GM18520 (cell line): ENCODE data around the gene TFCP2.

Experiments
- ATAC-seq: cut with Tn5 transposase; IDR thresholded peaks from one replicate; pipeline ENCODE4 v1.9.1; 2021; ENCODE audit not compliant: unreplicated experiment

Gene TFCP2

DNA sequence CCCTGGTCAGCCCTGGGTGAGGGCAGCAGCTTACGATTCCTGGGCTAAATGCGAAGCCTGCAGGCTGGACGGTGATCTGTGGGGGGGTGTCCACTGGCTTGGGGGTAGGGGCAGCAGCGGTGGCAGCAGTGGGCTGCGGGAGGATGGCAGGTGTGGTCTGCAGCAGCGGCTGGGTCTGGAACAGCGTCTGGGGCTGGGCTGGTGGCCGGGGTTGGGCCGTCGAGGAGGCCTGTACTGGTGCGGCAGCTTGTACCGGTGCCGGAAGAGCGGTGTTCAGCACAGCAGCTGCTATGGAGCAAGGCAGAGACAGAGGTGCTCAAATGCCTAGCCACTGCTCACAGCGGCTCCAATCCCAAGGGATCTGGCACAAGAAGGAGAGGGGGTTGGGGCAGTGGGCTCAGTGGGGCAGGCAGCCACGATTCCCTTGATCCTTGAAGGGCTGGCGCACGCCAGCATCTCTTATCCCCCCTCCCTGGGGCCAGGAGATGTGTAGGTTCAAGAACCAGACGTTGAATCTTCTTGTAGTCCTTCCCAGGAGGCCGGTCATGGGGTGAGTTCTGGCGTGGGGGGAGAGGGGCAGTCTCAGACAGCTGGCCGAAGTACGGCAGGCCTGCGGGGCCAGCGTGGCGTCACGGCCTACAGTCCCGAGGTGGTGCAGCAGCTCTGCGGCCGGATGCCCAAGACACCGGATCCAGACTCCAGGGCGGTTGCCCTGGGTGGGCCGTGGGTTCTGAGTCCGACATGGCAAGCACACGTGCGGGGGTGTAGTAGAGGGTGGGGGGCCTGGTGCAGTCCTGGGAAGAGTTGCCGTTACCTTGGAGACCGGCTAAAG, 25.0 kb upstream of the TFCP2 start:
- ATAC-seq: no peak

DNA sequence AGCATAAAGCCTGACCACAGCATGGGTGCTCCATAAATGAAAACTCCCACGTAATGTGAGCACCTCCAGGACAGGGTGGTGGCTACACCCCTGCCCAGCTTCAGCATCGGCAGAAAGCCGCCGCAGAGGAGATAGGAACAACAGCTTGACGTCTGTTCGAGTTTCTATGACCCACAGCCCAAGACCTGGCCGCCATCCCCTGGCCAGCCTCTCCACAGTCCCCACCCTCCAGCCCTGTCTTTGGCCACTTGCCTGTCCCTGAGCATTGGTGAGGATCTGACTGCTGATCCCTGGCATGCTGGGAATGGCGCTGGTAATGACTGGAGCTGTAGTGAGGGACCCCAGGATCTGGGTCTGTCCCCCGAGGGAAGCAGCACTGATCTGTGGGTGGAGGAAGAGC, 23.6 kb upstream of the TFCP2 start:
- ATAC-seq: no peak

DNA sequence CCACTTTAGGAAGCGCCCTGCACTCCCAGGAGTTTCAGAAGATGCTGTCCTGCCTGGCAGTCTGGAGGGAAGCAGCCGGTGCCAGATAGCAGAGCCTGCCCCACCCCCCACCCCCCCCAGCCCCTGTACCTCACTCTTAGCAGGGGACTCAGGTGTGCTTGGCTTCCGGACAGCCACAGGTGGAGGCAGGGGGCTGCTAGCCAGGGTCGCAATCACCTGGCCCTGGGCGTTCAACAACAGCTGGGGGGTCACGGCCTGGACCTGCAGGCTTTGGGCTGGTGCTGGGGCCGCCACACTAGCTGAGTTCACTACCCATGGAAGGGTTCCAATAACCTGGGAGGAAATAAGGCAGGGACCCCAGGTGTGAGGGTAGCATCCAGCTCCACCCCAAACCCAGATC, 22.9 kb upstream of the TFCP2 start:
- ATAC-seq: no peak

DNA sequence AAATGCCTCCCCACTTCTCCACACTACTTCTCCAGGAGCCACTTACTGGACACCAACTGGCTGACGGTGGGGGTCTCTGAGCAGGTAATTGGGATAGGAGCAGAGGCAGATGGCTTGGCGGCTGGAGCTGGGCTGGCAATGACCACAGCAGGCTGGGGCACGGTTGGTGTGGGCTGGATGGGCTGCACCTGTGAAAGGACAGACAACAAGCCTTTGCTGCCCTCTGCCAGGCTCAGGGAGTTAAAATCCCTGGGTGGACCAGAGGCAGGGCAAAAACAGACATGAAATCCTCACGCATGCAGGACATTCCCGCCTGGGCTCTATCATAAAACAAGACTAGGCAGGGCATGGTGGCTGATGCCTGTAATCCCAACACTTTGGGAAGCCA, 19.3 kb upstream of the TFCP2 start:
- ATAC-seq: no peak

DNA sequence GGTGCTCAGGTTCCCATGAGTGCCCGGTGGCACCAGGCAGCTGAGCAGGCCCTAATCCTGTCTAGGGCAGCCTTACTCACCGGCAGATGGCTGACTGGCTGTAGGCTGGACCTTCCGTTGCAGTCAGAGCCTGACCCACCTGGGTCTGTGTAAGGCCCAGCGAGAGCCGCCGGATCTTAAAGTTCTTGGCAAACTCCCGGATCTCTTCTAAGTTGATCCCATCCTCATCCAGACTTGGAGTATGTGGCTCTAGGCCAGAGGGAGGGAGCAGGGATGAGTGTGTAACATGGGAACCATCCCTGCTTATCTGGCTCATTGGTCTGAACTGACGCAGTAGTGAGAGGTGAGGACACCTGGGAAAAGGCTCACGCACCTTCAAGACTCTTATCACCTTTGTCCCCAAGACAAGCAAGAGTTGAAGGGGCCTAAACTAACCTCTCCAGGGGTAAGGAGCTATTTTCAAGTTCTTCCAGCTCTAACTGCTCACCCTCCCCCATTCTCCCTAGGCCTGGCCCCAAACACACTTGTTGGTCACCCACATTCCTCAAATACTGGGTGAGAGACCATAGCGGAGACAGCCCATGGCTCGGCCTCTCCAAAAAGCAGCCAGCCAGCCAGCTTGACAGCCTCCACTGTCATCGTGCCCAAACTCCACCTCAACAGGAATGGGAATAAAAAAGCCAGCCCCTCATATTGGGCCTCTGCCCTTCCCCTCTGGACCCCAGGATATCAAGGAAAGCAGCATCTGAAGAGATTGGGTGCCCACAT, 18.8 kb upstream of the TFCP2 start:
- ATAC-seq: no peak

DNA sequence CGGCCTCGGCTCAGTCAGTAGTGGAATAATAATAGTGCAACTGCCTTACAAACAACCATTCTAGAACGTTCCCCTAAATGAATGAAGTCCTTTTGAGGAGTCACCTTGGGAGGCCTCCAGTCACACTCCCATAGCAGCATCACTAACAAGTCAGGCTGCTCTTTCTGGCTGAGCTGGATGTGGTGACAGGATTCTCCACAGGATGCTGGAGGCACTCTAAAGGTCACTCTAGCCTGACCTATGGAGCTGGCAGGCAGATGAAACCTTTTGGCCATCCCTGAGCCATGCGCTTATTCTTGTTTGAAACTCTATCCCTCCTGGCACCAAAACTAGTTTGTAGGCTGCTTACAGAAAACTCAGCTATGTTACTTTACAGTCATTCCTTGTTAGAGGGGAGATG, 17.9 kb upstream of the TFCP2 start:
- ATAC-seq: no peak

DNA sequence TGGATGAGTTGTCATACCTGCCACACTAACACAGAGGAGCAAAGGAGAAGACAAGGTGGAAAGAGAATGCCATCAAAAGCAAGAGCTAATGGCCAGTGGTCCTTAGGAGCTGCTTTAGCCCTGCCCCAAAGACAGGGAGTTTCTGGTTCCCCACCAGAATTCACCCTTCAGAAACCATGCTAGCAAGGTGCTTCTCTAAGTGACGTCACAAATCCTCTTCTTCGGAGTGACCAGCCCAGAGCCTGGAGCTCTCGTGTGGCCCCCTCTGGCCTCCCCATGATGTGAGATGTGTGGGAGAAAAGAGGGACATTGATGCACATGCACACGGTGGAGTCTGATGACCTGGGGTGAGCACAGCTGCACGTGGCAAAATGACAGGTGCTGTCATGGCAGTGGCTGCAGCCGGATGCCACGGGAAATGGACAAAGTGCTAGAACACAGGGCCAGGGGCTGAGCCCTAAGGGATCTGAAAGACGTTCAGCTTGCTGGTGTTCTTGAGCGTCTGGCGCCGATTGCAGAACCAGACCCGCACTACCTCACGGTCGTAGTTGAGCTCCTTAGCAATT, 16.9 kb upstream of the TFCP2 start:
- no peak for ATAC-seq

DNA sequence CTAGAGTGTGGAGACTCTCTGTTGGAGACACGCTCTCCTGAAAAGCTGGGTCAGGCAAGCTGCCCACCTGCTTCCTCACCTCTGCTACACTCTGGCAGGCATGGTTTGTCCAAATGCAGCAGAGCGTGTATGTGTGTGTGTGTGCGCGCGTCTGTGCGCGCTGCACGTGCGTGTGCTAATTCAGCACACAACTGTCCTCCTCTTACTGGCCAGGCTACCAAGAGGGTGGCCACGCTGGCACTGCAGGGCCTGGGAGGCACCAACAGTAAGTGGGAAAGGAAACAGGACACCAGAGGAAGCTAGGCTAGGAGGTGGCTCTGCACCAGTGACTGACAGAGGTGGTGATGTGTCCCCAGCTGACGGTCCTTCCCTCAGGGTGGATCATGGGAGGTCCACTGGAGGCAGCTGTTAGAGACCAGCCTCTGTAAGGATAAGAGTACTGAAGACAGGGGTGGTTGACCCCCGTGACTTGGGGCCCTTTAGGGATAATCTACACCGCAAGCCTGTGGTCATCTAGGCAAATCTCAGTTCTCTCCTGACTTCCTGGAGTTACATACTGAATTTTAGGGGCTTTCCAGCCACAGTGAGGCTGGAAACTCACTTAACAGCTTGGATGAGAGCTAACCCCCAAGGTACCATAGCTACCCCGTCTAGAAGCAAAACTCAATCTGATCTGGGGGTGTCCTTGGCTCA, 15.6 kb upstream of the TFCP2 start:
- no peak for ATAC-seq

DNA sequence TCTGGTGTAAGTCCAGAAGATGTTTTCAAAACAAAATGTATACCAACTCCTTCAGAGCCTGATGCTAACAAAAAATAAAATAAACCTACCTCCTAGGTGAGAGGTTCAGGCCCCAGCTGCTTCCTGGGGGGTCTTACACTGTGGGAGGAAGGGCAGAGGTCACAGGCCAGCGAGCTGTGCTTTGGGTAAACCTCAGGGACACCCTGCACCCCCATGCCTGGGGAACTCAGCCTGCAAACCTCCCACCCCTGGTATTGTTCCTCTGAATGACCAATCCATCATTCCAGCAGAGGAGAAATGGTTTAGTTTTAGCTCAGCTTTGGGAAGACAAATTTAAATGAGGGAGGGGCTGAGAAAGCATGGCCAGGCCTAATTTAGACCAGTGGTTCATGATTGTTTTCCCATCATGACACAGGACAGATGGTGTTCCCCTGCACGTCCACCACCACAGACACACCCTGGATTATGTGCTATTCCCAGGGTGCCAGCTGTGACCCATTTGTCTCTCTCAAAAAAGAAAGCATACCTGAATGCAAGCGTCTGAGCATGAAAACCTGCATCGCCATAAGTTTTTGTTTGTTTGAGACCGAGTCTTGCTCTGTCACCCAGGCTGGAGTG, 14.5 kb upstream of the TFCP2 start:
- ATAC-seq: no peak

DNA sequence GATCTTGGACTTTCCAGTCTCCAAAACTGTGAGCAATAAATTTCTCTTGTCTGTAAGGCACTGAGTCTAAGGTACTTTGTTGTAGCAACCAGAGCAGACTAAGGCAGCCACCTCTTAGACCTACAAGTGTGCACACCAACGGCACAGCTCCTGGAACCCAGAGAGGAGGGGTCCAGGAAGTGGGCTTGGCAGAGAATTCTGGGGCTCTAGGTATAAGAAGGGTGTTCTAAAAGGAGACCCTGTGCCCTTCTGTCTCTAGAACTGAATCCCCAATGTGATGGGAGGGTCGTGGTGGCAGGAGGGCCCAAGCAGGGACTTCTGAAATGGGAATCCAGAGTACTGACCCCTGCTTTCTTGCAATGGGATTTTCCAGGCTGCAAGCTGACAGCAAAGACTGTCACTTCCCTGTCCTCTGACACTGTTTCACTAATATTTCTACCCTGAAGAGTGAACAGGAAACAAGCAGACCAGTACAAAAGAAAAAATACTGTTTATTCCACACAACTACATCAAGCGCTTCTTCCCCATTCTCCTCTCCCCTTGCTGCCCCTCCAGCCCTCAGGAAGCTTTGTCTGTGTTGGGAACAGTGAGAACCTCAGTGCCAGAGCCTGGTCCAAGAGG, 13.6 kb upstream of the TFCP2 start:
- ATAC-seq: no peak

DNA sequence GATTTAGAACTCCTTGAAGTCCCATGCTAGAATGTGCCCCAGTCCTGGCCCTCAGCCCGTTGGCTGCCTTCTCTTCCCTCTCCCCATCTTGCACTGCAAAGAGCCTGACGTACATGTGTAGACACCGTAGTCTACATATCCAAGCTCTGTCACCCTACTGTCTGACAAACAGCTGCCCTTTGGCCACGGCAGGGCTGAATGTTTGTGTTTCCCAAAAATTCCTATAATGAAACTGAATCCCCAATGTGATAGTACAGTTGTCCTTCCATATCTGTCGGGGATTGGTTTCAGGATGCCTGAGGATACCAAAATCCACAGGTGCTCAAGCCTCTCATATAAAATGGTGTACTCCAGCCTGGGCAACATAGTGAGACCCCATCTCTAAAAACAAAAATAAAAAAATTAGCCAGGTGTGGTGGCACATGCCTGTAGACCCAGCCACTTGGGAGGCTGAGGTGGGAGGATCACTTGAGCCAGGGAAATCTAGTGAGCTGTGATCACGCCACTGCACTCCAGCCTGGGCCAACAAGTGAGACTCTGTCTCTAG, 12.3 kb upstream of the TFCP2 start:
- ATAC-seq: no peak

DNA sequence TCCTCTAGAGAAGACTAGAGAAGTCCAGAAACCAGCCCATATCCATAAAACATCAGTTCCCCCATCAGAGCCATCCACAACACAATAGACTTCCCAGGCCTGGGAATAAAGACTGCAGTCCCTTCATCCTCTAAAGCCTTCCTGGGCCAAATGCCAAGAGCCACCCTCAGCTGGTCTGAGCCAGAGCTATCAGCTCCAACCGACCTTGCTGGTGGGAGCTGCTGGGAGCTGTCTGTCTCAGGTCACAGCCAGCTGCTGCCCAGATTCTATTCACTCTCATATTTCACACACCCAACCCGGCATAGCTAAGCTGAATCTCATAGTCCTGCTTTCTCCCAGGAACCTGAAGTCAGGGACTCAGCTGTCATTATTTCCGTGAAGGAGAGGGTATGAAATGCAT, 10.9 kb upstream of the TFCP2 start:
- ATAC-seq: no peak

DNA sequence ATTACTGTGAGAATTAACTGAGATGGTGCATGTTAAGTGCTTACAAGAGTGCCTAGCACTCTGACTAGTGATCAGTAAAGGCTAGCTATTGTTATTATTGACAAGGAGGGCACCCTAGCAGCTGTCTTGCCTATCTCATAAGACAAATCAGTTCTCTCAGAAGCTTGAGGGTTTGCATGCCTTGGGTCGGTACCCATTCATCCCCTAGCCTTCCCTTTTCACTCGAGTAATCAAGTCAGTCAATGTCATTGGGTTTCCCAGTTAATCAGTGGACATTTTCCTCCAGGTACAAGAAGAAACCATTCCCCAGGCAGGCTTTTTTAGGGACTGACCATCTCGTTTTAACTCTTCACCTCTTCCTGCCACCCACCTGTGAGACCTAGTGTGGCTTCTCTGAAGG, 10.4 kb upstream of the TFCP2 start:
- ATAC-seq: no peak

DNA sequence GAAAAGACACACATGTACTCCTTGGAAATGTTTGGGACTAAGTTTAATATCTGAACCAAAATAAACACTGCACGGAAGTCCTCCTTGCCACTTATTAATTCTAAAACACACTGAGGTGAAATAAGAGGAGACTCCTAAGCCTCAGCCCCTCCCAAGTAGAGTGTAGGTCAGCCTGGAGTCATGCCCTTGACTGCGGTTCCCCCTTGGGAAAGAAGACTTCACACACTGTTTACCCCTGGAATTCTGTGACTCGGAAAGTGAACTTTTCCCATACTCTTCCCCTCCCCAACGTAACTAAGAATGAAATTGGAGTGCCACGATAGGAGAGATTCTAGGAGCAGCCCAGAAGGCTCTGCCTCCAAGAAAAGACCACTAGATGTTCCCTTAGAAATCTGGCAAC, 8.6 kb upstream of the TFCP2 start:
- ATAC-seq: no peak

DNA sequence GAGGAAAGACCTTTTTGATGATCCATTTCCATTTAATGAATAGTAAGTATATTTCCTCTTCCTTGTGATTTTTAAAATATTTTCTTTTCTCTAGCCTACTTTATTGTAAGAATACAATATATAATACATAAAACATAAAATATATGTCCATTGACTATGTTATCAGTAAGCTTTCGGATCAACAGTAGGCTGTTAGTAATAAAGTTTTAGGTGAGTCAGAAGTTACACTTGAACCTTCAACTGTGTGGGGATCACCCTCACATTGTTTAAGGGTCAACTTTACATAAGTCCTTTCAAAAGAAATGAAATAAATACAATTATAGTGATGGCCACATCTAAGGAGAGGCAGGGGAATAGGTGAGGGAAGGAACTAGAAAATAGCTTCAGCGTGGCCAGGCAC, 5.0 kb upstream of the TFCP2 start:
- no peak for ATAC-seq

DNA sequence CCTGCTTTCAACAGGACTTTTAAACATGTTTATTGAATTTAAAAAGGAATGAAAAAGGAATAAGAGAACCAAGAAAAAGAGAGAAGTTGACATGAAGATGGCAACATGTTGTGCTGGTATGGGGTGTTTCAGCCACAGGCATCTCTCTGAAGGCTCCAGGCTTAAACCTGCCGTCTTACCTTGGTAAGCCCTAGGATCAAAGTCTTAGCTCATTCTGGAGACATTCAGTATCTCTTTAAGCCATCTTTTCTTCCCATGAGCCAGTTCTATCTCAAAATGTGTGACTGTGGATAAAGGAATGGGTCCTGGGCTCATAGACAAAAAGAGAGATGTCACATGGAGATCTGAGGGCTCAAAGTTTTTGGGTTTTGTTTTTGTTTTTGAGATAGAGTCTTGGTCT, 1.6 kb upstream of the TFCP2 start:
- no peak for ATAC-seq

DNA sequence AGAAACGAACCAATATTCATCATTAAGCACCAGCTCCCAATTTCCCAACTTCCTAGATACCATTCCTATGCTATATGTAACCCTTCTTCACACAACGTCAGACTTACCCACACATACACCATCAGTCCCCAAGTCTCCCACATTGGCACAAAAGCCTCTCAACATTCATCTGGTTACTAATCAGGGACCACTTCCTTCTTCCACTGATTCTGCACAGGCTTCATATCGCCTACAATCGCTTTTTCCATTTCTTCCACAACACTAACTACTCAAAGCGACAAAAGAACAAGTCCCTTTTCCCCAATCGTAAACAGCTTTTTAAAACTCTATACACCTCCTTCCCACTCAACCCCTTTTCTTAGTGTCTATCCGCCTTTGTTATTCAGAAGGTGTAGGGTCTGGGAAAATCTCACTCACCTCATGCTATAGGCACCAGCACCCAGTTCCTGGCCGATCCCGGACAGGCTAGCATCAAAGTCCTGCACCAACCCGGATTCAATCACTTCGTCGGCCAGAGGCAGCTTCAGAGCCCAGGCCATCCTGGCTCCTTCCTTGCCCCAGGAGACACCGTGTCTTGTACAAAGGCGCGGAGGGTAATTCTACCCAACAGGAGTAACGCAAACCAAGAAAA, 936 bp downstream of the TFCP2 start:
- no peak for ATAC-seq

DNA sequence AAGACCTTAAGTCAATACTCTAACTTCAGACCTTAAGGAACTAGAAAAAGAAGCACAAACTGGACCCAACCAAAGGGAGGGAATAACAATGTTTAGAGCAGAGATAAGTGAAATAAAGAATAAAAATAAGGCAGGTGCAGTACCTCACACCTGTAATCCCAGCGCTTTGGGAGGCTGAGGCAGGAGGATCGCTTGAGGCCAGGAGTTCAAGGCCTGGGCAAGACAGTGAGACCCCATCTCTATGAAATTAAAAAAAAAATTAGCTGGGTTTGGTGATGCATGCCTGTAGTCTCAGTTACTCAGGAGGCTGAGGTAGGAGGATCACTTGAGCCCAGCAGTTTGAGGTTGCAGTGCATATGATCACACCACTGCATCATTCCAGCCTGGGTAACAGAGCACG, 9.1 kb downstream of the TFCP2 start:
- ATAC-seq: no peak

DNA sequence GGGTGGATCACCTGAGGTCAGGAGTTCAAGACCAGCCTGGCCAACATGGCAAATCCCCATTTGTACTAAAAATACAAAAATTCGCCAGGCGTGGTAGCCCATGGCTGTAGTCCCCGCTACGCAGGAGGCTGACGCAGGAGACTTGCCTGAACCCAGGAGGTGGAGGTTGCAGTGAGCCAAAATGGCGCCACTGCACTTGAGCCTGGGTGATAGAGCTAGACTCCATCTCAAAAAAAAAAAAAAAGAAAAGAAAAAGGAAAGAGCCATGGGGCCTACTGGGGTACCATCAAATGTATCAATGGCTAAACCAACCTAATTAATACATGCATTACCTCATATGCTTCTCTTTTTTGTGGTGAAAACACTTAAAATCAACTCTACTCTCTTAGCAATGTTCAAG, 10.7 kb downstream of the TFCP2 start:
- ATAC-seq: no peak

DNA sequence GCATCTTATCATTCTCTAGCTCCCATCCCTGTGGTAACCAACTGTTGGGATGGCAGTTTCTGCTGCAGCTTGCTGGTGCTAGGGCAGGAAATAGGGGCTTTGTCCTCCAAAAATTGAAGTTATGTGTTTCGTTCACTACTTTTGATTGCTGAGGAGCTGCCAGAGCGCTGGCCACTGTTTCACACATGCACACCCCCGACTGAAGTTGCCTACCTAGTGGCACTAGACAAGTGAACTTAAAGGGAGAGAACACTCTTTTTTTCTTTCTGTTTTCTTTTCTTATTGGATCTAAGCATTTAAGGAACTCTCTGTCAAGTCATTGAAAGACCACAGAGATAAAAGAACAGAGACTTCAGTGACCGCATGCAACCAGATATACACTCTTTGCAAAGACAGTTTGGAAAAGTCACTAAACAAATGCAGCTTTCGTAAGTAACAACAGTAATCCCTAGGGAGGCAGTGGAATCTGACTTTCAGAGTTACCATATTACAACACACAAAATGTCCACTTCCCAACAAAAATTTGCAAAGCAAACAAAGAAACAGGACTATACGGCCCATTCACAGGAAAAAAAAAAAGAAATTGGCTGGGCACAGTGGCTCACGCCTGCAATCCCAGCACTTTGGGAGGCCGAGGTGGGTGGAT, 12.0 kb downstream of the TFCP2 start:
- ATAC-seq: no peak
